CD4-positive, alpha-beta T cell treated with Interleukin-4 for 1 hour (primary cell): ENCODE measurements around the gene GRK2.
"Not testable (repeated sequence)": the region's sequence is repeated elsewhere in the genome, so short reads cannot be mapped to it uniquely, and the experiment has no call there.

Experiments
- DNase-seq, 2 donors: peaks; one replicate each; pipeline ENCODE4 v3.0.0-alpha.2; 2020 to 2022

The GRK2 gene

GRCh38 chr11:67317205-67317887, 51.1 kb downstream of the GRK2 start:
- peak; percentile 97 to 98 for DNase-seq

DNA sequence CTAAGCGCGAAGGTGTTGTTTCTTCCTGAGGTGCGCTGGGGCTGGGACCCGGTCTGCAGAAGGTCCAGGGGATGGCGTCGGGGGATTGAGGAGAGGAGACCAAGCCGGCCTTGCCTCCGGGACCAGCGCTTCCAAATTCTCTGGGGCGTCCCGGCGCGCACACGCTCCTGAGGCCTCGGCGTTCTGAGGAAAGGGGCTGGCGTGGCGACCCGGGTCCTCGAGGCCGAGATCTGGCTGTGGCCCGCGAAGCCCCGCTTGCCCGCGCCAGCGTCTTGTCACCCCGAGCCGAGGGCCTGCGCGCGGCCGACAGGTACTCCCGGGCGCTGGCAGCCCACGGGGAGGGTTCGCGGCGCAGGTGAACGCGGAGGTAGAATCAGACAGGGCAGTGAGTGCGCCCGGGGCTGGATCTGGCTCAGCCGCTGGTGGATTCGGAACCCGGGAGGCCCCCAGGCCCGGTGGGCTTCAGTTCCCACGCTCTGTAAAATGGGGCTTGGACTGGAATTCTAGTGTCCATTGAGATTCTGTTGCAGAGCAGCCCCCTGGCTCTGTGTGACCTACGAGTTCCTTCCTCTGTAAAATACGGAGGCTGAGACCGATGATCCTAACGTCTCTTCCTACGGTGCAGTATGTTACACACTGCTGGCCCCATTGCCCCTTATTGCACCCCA, 51.7 kb downstream of the GRK2 start:
- DNase-seq, result no peak

- not testable (repeated sequence) for DNase-seq
These were observed 52.6 kb downstream of the GRK2 start for GRCh38 chr11:67318876-67319275.

- DNase-seq, result no peak
These were observed 53.7 kb downstream of the GRK2 start for GRCh38 chr11:67320011-67320410.

DNA sequence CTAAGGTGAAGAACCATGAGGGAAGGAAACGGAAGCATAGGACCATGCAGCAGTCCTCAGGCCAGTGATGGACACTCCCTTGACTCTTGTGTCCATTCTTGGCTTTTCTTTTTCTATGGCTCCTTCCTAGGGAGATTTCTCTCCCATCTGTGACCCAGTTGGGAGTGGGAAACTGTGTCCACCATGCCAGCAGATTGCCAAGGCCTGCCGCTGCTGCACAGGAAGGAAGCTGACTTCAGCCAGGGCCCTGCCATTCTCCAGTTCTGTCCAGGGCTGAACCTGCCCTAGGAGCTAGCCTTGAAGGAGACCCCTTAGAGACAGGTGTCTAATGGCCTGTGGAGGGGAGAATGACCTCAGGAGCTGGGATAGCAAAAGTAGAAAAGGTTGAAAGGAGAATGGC, 54.4 kb downstream of the GRK2 start:
- no peak for DNase-seq

DNA sequence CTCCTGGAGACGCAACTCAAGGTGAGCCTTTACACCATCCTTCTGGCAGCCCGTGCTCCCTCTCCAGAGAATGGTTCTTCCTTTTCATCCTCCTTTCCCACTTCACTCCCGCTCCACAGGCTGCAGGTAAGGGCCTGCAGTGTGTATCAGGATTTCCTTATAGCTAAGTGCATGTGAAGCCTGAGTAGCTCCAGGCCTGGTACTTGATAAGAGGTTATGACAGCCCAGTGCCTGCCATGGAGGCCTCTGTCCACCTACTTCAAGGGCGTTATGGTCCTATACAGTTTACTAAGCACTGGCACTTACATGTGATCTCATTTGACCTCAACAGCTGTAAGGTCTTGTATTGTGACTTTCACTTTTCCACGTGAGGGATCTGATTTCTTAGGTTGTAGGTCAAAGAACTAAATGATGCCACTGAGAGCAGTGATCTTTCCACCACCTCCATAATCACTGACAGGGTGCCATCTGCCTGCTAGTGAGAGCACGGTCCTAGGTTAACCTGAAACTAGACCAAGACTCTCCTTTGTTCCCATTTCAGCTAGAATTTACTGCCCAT, 55.1 kb downstream of the GRK2 start:
- DNase-seq, result no peak

GRCh38 chr11:67322049-67322448, 55.8 kb downstream of the GRK2 start:
- DNase-seq, result no peak

DNA sequence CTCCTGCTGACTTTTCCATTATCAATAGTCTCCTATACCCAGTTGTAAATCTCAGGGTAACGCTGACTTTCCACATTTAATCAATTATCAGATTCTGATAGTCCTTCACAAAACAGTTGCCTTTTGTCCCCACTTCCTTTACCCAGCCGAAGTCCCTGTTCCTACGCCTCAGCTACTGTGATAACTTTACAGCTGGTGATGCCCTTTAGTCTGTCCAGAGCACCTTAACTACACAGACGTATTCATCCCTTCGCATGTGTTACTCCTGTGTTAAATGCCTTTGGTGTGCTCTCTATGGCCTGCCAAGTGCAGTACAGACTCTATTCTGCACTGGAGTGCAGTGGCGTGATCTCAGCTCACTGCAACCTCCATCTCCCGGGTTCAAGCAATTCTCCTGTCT, 57.3 kb downstream of the GRK2 start:
- no peak for DNase-seq

GRCh38 chr11:67332081-67332691, 65.9 kb downstream of the GRK2 start:
- DNase-seq, result no peak
